IMR-90 (cell line): Measurements from ENCODE around the gene MAP4K1. TPM values are rescaled to one million over a fixed set of nuclear protein-coding genes. Genes with fewer than 3 reads are reported as not detected.
A peak's percentile ranks its signal among the peaks of the same experiment; 100 is the strongest.

Experiments used
- ATAC-seq: fragments of 200-7000 bp; cut with Tn5 transposase; 2 replicates; pipeline ENCODE4 v1.9.1; 2020; ENCODE audit warnings: low read depth, mild to moderate bottlenecking, moderate library complexity
- BruUV-seq: library from RNA; stranded (reverse); fragments of 400-500 nt; replicated peaks from 2 replicates; lab custom pipeline; 2021; lab: Mats Ljungman, UMichigan
- CTCF ChIA-PET: fragments of 300-600 bp; formaldehyde crosslinking; extraction: SDS; loops from one replicate; lab custom pipeline; 2021; ENCODE audit warnings: antibody characterized with exemption; lab: Yijun Ruan, JAX
- POLR2A ChIA-PET: fragments of 300-600 bp; sonication (Branson Sonifier 250); formaldehyde crosslinking; loops from one replicate; lab custom pipeline; 2022; ENCODE audit warnings: antibody characterized with exemption; ENCODE audit not compliant: unreplicated experiment; lab: Charles Lee
- DNase-seq: peaks from one replicate; pipeline ENCODE4 v3.0.0; 2013
- H2AFZ ChIP-seq: replicated peaks from 2 replicates; pipeline ENCODE3; 2013; ENCODE audit warnings: low read length, mild to moderate bottlenecking; ENCODE audit not compliant: poor library complexity
- H2AK5ac ChIP-seq: 2 replicates; pipeline ENCODE4 v1.6.1; 2013; ENCODE audit warnings: low read depth, low read length, inconsistent platforms
- H2AK9ac ChIP-seq: replicated peaks from 2 replicates; pipeline ENCODE3; 2013; ENCODE audit warnings: mild to moderate bottlenecking, low read depth, low read length, moderate library complexity; ENCODE audit not compliant: poor library complexity
- H2BK120ac ChIP-seq: 2 replicates; pipeline ENCODE4 v1.6.1; 2013; ENCODE audit warnings: low read depth, low read length, inconsistent platforms
- H2BK15ac ChIP-seq: 3 replicates; pipeline ENCODE4 v1.6.1; 2013; ENCODE audit warnings: low read depth, low read length, inconsistent platforms
- H2BK20ac ChIP-seq: 2 replicates; pipeline ENCODE4 v1.6.1; 2013; ENCODE audit warnings: low read depth, mild to moderate bottlenecking, inconsistent platforms, low read length, moderate library complexity
- H2BK5ac ChIP-seq: 2 replicates; pipeline ENCODE4 v1.6.1; 2013; ENCODE audit warnings: mild to moderate bottlenecking, low read depth, low read length, inconsistent platforms; ENCODE audit not compliant: poor library complexity, severe bottlenecking
- H3K14ac ChIP-seq: replicated peaks from 2 replicates; pipeline ENCODE4 v1.6.1; 2013; ENCODE audit warnings: low read depth, low read length, inconsistent platforms
- H3K18ac ChIP-seq: 2 replicates; pipeline ENCODE4 v1.6.1; 2013; ENCODE audit warnings: low read depth, low read length, control low read depth
- H3K23ac ChIP-seq: 2 replicates; pipeline ENCODE4 v1.6.1; 2013; ENCODE audit warnings: low read depth, low read length, inconsistent platforms
- H3K27ac ChIP-seq: 2 replicates; pipeline ENCODE4 v1.5.1; 2013; ENCODE audit warnings: mild to moderate bottlenecking, control low read depth, low read length; ENCODE audit not compliant: insufficient read depth
- H3K27me3 ChIP-seq: 2 replicates; pipeline ENCODE4 v1.6.1; 2013; ENCODE audit warnings: low read length; ENCODE audit not compliant: control insufficient read depth, insufficient read depth
- H3K36me3 ChIP-seq: 2 replicates; pipeline ENCODE4 v1.6.1; 2013; ENCODE audit warnings: low read length, mixed read lengths; ENCODE audit not compliant: control insufficient read depth, insufficient read depth
- H3K4ac ChIP-seq: 2 replicates; pipeline ENCODE4 v1.6.1; 2013; ENCODE audit warnings: low read depth, low read length, inconsistent platforms
- H3K4me1 ChIP-seq: 2 replicates; pipeline ENCODE4 v1.6.1; 2013; ENCODE audit warnings: low read length, mixed read lengths; ENCODE audit not compliant: control insufficient read depth, insufficient read depth
- H3K4me2 ChIP-seq: 2 replicates; pipeline ENCODE4 v1.6.1; 2013; ENCODE audit warnings: low read depth, mild to moderate bottlenecking, control low read depth, low read length, moderate library complexity
- H3K4me3 ChIP-seq: 2 replicates; pipeline ENCODE4 v1.5.1; 2013; ENCODE audit warnings: low read depth, mild to moderate bottlenecking, control low read depth, low read length, moderate library complexity; ENCODE audit not compliant: insufficient read depth
- H3K56ac ChIP-seq: 2 replicates; pipeline ENCODE4 v1.6.1; 2013; ENCODE audit warnings: low read length, inconsistent platforms; ENCODE audit not compliant: insufficient read depth; ENCODE audit errors: extremely low read depth
- H3K79me1 ChIP-seq, 2 experiments: 2 replicates each; pipeline ENCODE4 v1.6.1; 2013; ENCODE audit warnings: low read length in 2 of 2, inconsistent platforms in 1 of 2, low read depth in 1 of 2
- H3K9ac ChIP-seq: 2 replicates; pipeline ENCODE4 v1.6.1; 2013; ENCODE audit warnings: low read depth, low read length, control low read depth
- H3K9me1 ChIP-seq: 2 replicates; pipeline ENCODE4 v1.6.1; 2013; ENCODE audit warnings: low read length, inconsistent platforms; ENCODE audit not compliant: insufficient read depth
- H3K9me3 ChIP-seq: 2 replicates; pipeline ENCODE4 v1.6.1; 2013; ENCODE audit warnings: low read length; ENCODE audit not compliant: control insufficient read depth, insufficient read depth
- H4K20me1 ChIP-seq: 2 replicates; pipeline ENCODE4 v1.6.1; 2013; ENCODE audit warnings: low read length, inconsistent platforms; ENCODE audit not compliant: insufficient read depth
- H4K5ac ChIP-seq: 2 replicates; pipeline ENCODE4 v1.6.1; 2013; ENCODE audit warnings: mild to moderate bottlenecking, low read depth, low read length, control low read depth
- H4K8ac ChIP-seq, 2 experiments: 2 replicates each; pipeline ENCODE4 v1.6.1; 2013; ENCODE audit warnings: low read depth in 2 of 2, low read length in 2 of 2, control low read depth in 1 of 2, inconsistent platforms in 1 of 2
- H4K91ac ChIP-seq: 2 replicates; pipeline ENCODE4 v1.6.1; 2013; ENCODE audit warnings: low read depth, low read length, inconsistent platforms; ENCODE audit not compliant: insufficient read depth
- BHLHE40 ChIP-seq: fragments of 150-350 bp; IDR thresholded peaks from 2 replicates; pipeline ENCODE4 v1.6.1; 2016; ENCODE audit warnings: mild to moderate bottlenecking, low read depth, low read length
- CEBPB ChIP-seq: IDR thresholded peaks from 2 replicates; pipeline ENCODE4 v1.6.1; 2012; ENCODE audit warnings: low read depth, low read length, improper control_type of control experiment
- CHD1 ChIP-seq: IDR thresholded peaks from 2 replicates; pipeline ENCODE4 v1.6.1; 2012; ENCODE audit warnings: low read depth, low read length, improper control_type of control experiment
- FOS ChIP-seq: fragments of 150-350 bp; IDR thresholded peaks from 2 replicates; pipeline ENCODE4 v1.6.1; 2016; ENCODE audit warnings: low read depth, low read length
- MAFK ChIP-seq: IDR thresholded peaks from 2 replicates; pipeline ENCODE4 v1.6.1; 2012; ENCODE audit warnings: low read depth, low read length, improper control_type of control experiment
- MAZ ChIP-seq: IDR thresholded peaks from 2 replicates; pipeline ENCODE4 v1.6.1; 2012; ENCODE audit warnings: low read depth, mild to moderate bottlenecking, low read length, improper control_type of control experiment, moderate library complexity, borderline replicate concordance
- MXI1 ChIP-seq: IDR thresholded peaks from 2 replicates; pipeline ENCODE4 v1.6.1; 2012; ENCODE audit warnings: low read depth, mild to moderate bottlenecking, low read length, moderate library complexity, borderline replicate concordance
- NFE2L2 ChIP-seq: fragments of 150-350 bp; IDR thresholded peaks from 2 replicates; pipeline ENCODE4 v1.6.1; 2016; ENCODE audit warnings: low read depth, mild to moderate bottlenecking, low read length
- POLR2A ChIP-seq: IDR thresholded peaks from 2 replicates; pipeline ENCODE4 v1.6.1; 2012; ENCODE audit warnings: mild to moderate bottlenecking, low read depth, low read length
- RAD21 ChIP-seq: IDR thresholded peaks from 2 replicates; pipeline ENCODE4 v1.6.1; 2012; ENCODE audit warnings: low read length, improper control_type of control experiment
- RCOR1 ChIP-seq: IDR thresholded peaks from 2 replicates; pipeline ENCODE4 v1.6.1; 2012; ENCODE audit warnings: mild to moderate bottlenecking, low read length, improper control_type of control experiment; ENCODE audit not compliant: insufficient replicate concordance
- RFX5 ChIP-seq: IDR thresholded peaks from 2 replicates; pipeline ENCODE4 v1.8.0; 2012; ENCODE audit warnings: low read depth, mild to moderate bottlenecking, low read length, moderate library complexity
- SMC3 ChIP-seq: fragments of 150-350 bp; IDR thresholded peaks from 2 replicates; pipeline ENCODE4 v1.6.1; 2016; ENCODE audit warnings: low read depth, mild to moderate bottlenecking, antibody characterized with exemption, low read length, moderate library complexity
- WGBS, 2 experiments: methylation state at CpG; one replicate each; pipeline versions ENCODE4 v1.1.5 to v1.1.7; 2013; ENCODE audit warnings: missing lambda C conversion rate in 2 of 2; ENCODE audit not compliant: insufficient read length in 1 of 2; ENCODE audit errors: extremely low coverage in 2 of 2; 5-methylcytosine and 5-hydroxymethylcytosine counted together
- dilution Hi-C: fragments of 300-500 bp; cut with HindIII; formaldehyde crosslinking; loops from one replicate; pipeline ENCODE4 v1.14.3; 2018; ENCODE audit warnings: low sequenced_read_pairs; ENCODE audit not compliant: unreplicated experiment
- in situ Hi-C: fragments of 300-500 bp; cut with MboI; formaldehyde crosslinking; loops from 3 replicates; pipeline ENCODE4 v1.14.3; 2019; ENCODE audit warnings: low sequenced_read_pairs, inconsistent platforms, mixed read lengths
- intact Hi-C: fragments of 100-400 bp; cut with micrococcal nuclease; formaldehyde crosslinking; loops from 2 replicates; pipeline ENCODE4 v1.10.0; 2022
- polyA plus RNA-seq, 3 experiments: library from polyadenylated mRNA; depleted of rRNA; stranded (reverse); fragments of >200 nt; gene quantifications; 2 replicates each; pipeline ENCODE4 v1.2.3, GENCODE V29; 2012; ENCODE audit warnings: low replicate concordance in 1 of 3
- total RNA-seq: library from RNA; depleted of rRNA; stranded (reverse); fragments of >200 nt; gene quantifications from 2 replicates; pipeline ENCODE4 v1.2.3, GENCODE V29; 2012
- TF ChIP-seq, protein P1 (sequence below): fragments of 150-350 bp; IDR thresholded peaks from 2 replicates; pipeline ENCODE4 v1.6.1; 2017; ENCODE audit warnings: mild to moderate bottlenecking, antibody characterized with exemption, low read length, low read depth
- TF ChIP-seq, protein P2 (sequence below): fragments of 150-350 bp; IDR thresholded peaks from 2 replicates; pipeline ENCODE4 v1.6.1; 2016; ENCODE audit warnings: low read depth, mild to moderate bottlenecking, low read length, moderate library complexity, borderline replicate concordance
- TF ChIP-seq, protein P3 (sequence below): conservative IDR thresholded peaks from 2 replicates; pipeline ENCODE4 v1.5.1; 2012; ENCODE audit warnings: mild to moderate bottlenecking, low read depth, low read length, improper control_type of control experiment

The MAP4K1 gene
- total and polyA plus RNA-seq, 2 of the 4 experiments (the other 2 are of a cell fraction), result 0.22 TPM; not detected in 1

DNA sequence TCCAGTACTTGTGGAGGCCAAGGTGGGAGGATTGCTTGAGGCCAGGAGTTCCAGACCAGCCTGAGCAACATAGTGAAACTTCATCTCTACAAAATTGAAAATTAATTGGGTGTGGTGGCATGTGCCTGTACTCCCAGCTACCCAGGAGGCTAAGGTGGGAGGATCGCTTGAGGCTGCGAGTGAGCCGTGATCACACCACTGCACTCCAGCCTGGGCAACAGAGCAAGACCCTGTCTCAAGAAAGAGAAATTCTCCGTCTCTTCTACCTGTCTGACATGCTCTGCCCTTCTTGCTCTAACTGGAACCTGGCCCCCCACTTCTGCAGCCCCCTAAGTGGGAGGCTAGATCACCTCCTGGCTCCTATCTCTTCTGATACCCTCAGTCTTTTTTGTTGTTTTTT, 8.6 kb upstream of the MAP4K1 start:
- Histone ChIP-seq H3K4ac (no peak overlapping the region), H4K5ac (no peak overlapping the region), H3K23ac (no peak overlapping the region), H3K27ac (no peak overlapping the region), H4K91ac (no peak overlapping the region), H2BK120ac (no peak overlapping the region), H3K27me3 (no peaks in the 10 kb centered on the region), H3K4me1 (no peaks in the 10 kb centered on the region), H3K9ac (no peak overlapping the region), H4K20me1 (no peaks in the 10 kb centered on the region; the same call in 1 of the 2 replicates), H3K4me3 (no peak overlapping the region), H3K79me1 (peaks cover 0 to 19% of the 10 kb centered on the region in 2 experiments; a peak in 3 of 4 replicates), H3K18ac (no peak overlapping the region), H3K4me2 (no peak overlapping the region), H2BK5ac (no peak overlapping the region), H2AK9ac (peak overlapping the region; percentile 55), H2AK5ac (no peak overlapping the region), H3K9me1 (no peaks in the 10 kb centered on the region), H3K9me3 (no peaks in the 10 kb centered on the region), H2BK20ac (no peak overlapping the region), H3K56ac (no peak overlapping the region), H3K36me3 (peaks cover 58% of the 10 kb centered on the region), H4K8ac (no peak overlapping the region), H3K14ac (no peak overlapping the region), H2AFZ (no peak overlapping the region), H2BK15ac (no peak overlapping the region)
- in situ Hi-C loops (loop anchor here (10.0 to 25.0 kb wide), 2 partner anchors 298 to 389 kb away; no protein-coding TSS in a partner anchor), dilution Hi-C loops (no loop called here), intact Hi-C loops (no loop called here)
- no peak for ATAC-seq
- POLR2A ChIA-PET, result no interaction called here
- BruUV-seq, result no TSS peak
- DNase-seq, result no peak
- WGBS, 2 experiments, result 100% methylated on average over 3 of the region's 4 CpGs; no CpG with 5 or more reads in 1 of the 2 experiments
- CTCF ChIA-PET, result no interaction called here
- TF ChIP-seq SMC3 (no peak), CEBPB (no peak), POLR2A (no peak), NFE2L2 (no peak), MXI1 (no peak), CHD1 (no peak), RCOR1 (no peak), MAFK (no peak), FOS (no peak), RFX5 (no peak), RAD21 (no peak), MAZ (no peak), BHLHE40 (no peak)
- TF ChIP-seq, protein P1, sequence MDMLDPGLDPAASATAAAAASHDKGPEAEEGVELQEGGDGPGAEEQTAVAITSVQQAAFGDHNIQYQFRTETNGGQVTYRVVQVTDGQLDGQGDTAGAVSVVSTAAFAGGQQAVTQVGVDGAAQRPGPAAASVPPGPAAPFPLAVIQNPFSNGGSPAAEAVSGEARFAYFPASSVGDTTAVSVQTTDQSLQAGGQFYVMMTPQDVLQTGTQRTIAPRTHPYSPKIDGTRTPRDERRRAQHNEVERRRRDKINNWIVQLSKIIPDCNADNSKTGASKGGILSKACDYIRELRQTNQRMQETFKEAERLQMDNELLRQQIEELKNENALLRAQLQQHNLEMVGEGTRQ, result no peak
- TF ChIP-seq, protein P2, sequence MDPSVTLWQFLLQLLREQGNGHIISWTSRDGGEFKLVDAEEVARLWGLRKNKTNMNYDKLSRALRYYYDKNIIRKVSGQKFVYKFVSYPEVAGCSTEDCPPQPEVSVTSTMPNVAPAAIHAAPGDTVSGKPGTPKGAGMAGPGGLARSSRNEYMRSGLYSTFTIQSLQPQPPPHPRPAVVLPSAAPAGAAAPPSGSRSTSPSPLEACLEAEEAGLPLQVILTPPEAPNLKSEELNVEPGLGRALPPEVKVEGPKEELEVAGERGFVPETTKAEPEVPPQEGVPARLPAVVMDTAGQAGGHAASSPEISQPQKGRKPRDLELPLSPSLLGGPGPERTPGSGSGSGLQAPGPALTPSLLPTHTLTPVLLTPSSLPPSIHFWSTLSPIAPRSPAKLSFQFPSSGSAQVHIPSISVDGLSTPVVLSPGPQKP, result no peak
- TF ChIP-seq, protein P3, sequence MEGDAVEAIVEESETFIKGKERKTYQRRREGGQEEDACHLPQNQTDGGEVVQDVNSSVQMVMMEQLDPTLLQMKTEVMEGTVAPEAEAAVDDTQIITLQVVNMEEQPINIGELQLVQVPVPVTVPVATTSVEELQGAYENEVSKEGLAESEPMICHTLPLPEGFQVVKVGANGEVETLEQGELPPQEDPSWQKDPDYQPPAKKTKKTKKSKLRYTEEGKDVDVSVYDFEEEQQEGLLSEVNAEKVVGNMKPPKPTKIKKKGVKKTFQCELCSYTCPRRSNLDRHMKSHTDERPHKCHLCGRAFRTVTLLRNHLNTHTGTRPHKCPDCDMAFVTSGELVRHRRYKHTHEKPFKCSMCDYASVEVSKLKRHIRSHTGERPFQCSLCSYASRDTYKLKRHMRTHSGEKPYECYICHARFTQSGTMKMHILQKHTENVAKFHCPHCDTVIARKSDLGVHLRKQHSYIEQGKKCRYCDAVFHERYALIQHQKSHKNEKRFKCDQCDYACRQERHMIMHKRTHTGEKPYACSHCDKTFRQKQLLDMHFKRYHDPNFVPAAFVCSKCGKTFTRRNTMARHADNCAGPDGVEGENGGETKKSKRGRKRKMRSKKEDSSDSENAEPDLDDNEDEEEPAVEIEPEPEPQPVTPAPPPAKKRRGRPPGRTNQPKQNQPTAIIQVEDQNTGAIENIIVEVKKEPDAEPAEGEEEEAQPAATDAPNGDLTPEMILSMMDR, result no peak
